Stimulated activated CD8-positive, alpha-beta memory T cell treated with anti-CD3 and anti-CD28 coated beads, Interleukin-12 subunit alpha, Interleukin-12 subunit beta, amount 100 ng/mL, for 24 hours (primary cell): ENCODE measurements around the gene ZNFX1.

ENCODE experiments used
- DNase-seq: peaks from one replicate; pipeline ENCODE4 v3.0.0-alpha.2; 2020; ENCODE audit errors: extremely low read depth

The ZNFX1 gene

GRCh38 chr20:49278818-49279676 lies 1.2 kb upstream of the ZNFX1 start:
- DNase-seq, result no peak

- no peak for DNase-seq
Observed at GRCh38 chr20:49277786-49278035, 146 bp downstream of the ZNFX1 start.

DNA sequence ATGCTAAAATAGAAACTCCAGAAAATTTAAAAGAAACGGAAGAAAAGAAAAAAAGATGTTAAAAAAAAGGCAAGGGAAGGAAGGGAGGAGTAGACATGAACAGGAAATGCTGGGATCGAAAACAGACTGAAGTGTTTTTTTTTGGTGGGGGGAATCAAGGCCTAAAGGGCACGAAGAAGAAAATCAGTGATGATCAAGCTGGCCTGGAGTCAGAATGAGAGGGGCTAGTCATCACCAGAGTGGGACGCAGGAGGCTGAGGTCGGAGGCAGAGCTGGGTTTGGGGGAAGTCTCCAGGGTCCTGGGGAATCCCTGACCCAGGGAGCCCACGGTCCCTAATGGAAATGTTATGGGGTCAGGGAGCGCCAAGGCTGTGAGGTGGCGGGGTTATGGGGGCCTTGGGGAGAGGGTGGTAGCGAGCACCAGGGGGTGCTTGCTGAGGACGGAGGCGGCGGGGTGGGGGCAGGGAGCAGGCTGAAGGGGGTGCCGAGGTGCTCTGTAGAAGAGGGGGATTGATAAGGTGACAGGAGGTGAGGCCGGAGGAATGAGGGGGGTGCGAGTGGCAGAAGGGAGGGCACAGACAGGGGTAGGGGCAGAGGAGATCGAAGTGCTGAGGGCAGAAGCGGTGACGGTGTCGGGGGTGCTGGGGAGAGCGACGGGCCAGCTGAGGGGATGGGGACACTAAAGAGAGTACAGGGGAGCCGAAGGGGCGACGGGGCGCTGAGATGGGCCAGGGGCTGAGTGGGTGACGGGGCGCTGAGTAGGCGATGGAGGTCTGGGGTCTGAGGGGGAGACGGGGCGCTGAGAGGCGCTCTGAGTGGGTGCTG lies 684 bp downstream of the ZNFX1 start:
- no peak for DNase-seq

- DNase-seq, result no peak
Observed at GRCh38 chr20:49276161-49276960, 1.5 kb downstream of the ZNFX1 start.

- DNase-seq, result no peak
Observed at GRCh38 chr20:49275636-49276035, 2.2 kb downstream of the ZNFX1 start.

DNA sequence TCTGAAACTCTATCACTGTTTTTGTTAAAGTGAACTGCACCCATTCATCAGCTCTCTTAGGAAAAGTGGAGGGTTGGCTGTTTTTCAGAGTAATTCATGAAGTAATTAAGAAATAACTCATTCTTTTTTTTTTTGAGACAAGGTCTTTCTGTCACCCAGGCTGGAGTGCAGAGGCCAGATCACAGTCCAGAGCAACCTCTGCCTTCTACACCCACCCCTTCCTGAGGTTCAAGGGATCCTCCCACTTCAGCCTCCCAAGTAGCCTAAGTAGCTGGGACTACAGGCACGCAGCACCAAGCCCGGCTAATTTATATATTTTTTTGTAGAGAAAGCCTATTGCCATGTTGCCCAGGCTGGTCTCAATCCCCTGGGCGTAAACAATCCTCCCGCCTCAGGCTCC lies 2.6 kb downstream of the ZNFX1 start:
- DNase-seq, result no peak

DNA sequence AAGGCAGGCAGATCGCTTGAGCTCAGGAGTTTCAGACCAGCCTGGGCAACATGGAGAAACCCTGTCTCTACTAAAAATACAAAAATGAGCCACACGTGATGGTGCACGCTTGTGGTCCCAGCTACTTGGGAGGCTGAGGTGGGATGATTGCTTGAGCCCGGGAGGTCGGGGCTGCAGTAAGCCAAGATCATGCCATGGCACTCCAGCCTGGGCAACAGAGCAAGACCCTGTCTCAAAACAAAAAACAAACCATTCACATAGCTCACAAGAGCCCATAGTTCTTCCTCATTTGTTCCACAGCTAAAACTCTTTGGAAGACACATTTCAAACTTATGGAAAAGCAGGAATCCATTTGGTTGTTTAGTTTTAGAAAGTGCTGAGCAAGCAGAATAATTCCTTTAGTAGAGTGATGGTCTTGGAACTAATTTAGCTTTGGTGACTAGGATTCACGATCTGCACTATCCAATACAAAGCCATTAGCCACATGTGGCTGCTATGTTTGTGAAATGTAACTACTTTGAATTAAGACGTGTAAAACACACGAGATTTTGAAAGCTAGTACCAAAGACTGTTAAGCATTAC lies 4.1 kb downstream of the ZNFX1 start:
- DNase-seq, result no peak

- DNase-seq, result no peak
Observed at GRCh38 chr20:49272654-49273053, 5.2 kb downstream of the ZNFX1 start.

GRCh38 chr20:49270736-49271135 lies 7.1 kb downstream of the ZNFX1 start:
- no peak for DNase-seq

GRCh38 chr20:49270177-49270576 lies 7.7 kb downstream of the ZNFX1 start:
- no peak for DNase-seq

DNA sequence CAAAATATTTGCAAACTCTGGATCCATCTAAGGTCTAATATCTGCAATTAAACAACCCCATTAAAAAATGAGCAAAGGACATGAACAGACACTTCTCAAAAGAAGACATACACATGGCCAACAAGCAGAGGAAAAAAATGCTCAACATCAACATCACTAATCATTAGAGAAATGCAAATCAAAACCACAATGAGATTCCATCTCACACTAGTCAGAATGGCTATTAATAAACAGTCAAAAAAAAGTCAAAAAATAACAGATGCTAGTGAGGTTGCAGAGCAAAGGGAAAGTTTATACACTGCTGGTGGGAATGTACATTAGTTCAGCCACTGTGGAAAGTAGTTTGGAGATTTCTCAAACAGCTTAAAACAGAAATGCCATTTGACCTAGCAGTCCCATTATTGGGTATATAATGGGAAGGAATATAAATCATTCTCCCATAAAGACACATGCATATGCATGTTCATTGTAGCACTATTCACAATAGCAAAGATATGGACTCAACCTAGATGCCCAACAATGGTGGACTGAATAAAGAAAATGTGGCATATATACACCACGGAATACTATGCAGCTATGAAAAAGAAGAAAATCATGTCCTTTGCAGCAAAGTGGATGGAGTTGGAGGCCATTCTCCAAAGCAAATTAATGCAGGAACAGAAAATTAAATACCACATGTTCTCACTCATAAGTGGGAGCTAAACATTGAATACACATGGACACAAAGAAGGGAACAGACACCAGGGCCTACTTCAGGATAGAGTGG lies 9.1 kb downstream of the ZNFX1 start:
- DNase-seq, result no peak

DNA sequence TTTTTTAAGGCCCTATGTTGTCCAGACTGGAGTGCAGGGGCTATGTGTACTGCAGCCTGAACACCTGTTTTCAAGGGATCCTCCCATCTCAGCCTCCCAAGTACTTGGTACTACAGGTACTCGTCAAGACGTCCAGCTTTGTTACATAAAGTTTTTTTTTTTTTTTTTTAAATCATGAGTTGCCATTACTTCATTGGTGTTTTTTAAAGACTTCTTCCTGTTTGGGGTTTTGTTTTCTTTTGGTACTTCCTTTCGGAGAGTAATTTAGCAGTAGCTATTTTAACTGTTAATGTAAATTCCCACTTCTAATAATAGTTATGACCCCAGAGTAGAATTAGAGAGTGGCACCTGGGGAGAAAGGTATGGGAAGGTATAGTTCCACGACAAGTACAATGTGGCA lies 10.5 kb downstream of the ZNFX1 start:
- no peak for DNase-seq

DNA sequence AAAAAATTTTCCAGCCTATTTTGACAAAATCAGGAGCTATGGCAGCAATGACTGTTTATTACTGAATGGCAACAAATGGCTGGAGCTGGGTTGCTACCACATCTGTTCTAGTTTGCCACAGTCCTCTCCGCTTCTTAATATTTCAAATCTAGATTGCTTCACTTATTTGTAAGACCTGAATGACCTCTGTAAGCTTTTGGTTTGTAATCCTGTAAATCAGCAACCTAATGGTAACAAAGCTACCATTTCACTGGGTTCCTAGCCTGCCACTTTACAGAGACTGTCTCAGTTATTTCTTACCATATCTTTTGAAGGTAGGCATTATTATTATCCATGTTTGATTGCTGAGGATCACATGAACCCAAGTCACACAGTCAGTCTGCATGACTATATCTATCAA lies 15.4 kb downstream of the ZNFX1 start:
- no peak for DNase-seq

DNA sequence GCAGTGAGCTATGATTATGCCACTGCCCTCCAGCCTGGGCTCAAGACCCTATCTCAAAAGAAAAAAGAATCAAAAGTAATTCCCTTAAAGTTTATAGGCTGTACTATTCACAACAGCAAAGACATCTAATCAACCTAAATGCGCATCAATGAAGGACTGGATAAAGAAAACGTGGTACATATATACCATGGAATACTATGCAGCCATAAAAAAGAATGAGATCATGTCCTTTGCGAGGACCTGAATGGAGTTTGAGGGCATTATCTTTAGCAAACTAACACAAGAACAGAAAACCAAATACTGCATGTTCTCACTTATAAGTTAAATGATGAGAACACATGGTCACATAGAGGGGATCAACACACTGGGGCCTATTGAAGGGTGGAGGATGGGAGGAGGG lies 16.7 kb downstream of the ZNFX1 start:
- DNase-seq, result no peak

- DNase-seq, result no peak
Observed at GRCh38 chr20:49260218-49260617, 17.6 kb downstream of the ZNFX1 start.

GRCh38 chr20:49259799-49260198 lies 18.1 kb downstream of the ZNFX1 start:
- no peak for DNase-seq

DNA sequence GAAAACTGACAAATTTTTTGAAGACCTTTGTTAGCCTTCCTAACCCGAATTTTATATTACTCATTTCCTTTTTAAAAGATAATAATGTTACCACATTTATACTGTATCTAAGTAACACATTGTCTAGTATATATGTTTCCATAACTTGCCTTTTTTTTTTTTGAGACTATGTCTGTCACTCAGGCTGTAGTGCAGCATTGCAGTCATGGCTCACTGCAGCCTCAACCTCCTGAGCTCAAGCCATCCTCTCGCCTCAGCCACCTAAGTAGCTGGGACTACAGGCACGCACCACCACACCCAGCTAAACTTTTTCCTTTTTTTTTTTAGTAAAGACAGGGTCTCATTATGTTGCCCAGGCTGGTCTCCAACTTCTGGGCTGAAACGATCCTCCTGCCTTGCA lies 18.6 kb downstream of the ZNFX1 start:
- DNase-seq, result no peak

- no peak for DNase-seq
Observed at GRCh38 chr20:49256261-49256660, 21.6 kb downstream of the ZNFX1 start.

DNA sequence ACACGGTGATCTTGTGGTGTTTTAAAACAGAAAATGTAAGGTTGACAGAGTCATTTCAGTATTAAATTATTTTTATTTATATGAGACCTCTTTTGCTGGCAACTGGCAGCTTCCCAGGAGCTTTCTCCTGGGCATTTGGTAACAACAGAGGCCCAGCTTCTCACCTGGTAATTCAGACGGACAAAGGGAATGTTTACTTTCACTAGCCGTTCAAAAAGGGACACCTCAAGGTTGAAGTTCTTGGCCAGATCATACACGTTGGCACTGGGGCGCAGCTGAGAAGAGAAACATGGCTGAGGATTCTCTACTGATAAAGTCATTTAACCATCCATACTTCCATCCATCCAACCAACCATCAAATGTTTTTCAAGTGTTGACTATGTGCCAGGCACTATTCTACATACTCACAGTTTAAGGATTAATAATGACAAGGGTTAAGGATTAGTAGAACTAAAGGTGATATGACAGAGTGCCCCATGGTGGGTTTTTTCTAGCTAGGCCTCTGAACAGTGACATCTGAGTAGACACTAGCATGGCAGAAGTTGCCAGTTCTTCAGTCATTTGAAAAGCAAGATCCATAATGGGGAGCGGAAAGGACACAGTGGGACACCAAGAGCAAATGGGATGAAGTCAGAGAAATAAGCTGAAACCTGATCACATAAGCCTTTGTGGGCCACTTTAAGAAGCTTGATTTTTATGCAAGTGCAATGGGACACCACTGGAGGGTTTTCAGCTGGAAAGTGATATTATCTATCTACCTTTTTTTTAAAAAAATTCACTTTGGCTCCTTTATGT lies 25.1 kb downstream of the ZNFX1 start:
- no peak for DNase-seq

DNA sequence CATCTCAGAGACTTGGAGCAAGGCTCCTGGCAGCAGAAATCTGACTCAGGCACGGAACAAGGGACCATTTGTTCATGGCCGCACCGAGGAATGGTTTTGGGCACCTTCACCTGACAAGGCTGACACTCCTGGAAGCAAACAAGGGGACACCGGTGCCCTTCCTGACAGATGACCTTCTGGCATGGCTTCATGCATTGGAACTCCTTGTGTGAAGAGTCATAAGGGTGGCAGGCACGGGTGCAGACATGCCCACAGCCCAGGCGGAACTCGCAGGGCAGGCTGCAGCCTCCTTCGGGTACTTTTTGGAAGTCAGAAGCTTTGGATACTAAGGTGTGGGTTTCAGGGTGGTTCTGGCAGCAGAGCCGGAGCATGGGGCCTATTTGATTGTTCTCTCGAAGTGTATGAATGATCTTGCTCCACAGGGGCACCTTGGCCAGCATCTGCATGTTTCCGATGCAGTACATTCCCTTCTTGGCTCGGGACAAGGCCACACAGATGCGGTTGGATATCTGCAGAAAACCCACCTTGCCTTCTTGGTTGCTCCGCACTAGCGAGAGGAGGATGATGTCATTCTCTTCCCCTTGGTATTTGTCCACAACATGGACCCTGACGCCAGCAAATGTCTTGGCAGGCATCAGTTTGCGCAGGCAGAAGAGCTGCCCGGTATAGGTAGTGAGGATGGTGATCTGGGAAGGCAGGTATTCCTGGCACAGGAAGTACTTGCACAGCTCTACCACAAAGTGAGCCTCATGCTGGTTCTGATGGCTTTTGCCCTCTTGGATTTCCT lies 28.8 kb downstream of the ZNFX1 start:
- no peak for DNase-seq
